Astrocyte (in vitro differentiated cells and primary cell): ENCODE measurements around the gene COL4A4.

Source experiments
- EZH2 ChIP-seq: IDR thresholded peaks from 2 replicates; pipeline ENCODE4 v1.6.1; 2012; ENCODE audit warnings: mild to moderate bottlenecking, low read length, inconsistent platforms; ENCODE audit not compliant: insufficient read depth
- TF ChIP-seq, protein P1 (sequence below): IDR thresholded peaks from 2 replicates; pipeline ENCODE4 v1.5.1; 2011; ENCODE audit warnings: low read depth, mild to moderate bottlenecking, inconsistent platforms, low read length, moderate library complexity; ENCODE audit not compliant: insufficient read depth

DNA sequence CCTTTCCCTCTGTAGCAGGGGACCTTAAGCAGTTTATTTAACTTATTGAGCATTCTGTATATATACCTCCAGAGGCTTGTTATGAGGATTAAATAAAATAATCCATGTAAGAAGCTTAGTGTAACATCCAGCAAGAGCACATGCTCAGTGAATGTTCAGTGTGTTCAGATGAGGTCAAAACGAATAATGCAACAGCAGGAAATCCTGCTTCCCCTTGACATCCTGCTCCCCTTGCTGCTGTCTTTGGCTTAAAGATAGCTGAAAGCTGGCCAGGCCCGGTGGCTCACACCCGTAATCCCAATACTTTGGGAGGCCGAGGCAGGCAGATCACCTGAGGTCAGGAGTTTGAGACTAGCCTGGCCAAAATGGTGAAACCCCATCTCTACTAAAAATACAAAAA lies 68.7 kb downstream of the COL4A4 start:
- TF ChIP-seq, protein P1, sequence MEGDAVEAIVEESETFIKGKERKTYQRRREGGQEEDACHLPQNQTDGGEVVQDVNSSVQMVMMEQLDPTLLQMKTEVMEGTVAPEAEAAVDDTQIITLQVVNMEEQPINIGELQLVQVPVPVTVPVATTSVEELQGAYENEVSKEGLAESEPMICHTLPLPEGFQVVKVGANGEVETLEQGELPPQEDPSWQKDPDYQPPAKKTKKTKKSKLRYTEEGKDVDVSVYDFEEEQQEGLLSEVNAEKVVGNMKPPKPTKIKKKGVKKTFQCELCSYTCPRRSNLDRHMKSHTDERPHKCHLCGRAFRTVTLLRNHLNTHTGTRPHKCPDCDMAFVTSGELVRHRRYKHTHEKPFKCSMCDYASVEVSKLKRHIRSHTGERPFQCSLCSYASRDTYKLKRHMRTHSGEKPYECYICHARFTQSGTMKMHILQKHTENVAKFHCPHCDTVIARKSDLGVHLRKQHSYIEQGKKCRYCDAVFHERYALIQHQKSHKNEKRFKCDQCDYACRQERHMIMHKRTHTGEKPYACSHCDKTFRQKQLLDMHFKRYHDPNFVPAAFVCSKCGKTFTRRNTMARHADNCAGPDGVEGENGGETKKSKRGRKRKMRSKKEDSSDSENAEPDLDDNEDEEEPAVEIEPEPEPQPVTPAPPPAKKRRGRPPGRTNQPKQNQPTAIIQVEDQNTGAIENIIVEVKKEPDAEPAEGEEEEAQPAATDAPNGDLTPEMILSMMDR: no peak
- no peak for TF ChIP-seq EZH2
